GM10266 (cell line): ENCODE results near the gene PSD4.

ENCODE experiments used
- DNase-seq: peaks from one replicate; pipeline ENCODE4 v3.0.0; 2012; ENCODE audit errors: extremely low spot score
- CTCF ChIP-seq: IDR thresholded peaks from 2 replicates; pipeline ENCODE4 v1.5.1; 2012; ENCODE audit warnings: mild to moderate bottlenecking, low read depth; ENCODE audit not compliant: control insufficient read depth, insufficient read depth; ENCODE audit errors: missing control alignments

The PSD4 gene

DNA sequence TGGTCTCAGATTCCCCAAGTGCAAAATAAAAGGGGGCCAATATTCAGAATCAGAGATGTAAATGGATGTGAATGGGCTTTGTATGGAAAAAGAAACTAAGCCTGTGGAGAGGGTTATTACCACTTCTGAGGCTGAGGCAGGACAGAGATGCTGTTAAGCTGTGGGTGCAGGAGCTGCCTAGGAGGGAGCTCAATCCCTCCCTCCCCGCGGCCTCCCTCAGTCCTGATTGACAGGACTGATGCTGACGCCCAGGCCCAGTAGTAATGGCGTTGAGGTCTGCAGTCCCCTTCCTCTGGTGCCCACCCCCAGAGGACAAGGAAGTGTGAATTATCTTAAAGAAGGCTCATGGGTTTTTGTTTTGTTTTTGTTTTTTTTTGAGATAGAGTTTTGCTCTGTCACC is 40.4 kb downstream of the PSD4 start:
- no peak for TF ChIP-seq CTCF
- no peak for DNase-seq

- no peak for DNase-seq
- no peak for TF ChIP-seq CTCF
Observed at GRCh38 chr2:113215056-113215455, 41.3 kb downstream of the PSD4 start.

- TF ChIP-seq CTCF: no peak
- DNase-seq: no peak
Observed at GRCh38 chr2:113216321-113216720, 42.5 kb downstream of the PSD4 start.

DNA sequence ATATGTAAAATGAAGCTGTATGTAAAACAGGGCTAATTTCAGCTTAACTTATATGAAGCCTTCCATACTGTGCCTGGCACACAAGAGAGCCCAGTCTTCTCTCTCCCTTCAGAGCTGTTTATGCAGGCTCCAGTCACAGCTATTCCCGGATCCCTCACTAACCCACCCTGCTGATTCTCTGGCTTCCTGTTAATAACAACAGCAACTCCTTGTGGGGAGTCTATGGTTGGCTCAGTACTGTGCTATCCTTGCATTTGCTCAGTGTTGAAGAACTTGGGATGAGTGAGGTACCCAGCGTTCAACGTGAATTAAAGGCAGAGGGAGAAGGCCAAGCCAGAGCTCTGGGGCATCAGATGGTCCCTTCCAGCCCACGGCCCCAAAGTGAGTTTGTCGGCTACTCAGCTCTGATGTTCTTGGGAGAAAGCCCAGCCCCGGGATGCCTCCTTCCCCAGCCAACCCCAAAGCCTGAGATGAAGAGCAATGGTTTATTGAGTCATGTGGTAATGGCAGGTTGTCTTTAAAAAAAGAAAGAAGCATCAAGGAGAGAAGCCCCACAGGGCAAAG is 43.2 kb downstream of the PSD4 start:
- DNase-seq: no peak
- TF ChIP-seq CTCF: no peak

- DNase-seq: no peak
- no peak for TF ChIP-seq CTCF
Observed at GRCh38 chr2:113217455-113218282, 43.9 kb downstream of the PSD4 start.

DNA sequence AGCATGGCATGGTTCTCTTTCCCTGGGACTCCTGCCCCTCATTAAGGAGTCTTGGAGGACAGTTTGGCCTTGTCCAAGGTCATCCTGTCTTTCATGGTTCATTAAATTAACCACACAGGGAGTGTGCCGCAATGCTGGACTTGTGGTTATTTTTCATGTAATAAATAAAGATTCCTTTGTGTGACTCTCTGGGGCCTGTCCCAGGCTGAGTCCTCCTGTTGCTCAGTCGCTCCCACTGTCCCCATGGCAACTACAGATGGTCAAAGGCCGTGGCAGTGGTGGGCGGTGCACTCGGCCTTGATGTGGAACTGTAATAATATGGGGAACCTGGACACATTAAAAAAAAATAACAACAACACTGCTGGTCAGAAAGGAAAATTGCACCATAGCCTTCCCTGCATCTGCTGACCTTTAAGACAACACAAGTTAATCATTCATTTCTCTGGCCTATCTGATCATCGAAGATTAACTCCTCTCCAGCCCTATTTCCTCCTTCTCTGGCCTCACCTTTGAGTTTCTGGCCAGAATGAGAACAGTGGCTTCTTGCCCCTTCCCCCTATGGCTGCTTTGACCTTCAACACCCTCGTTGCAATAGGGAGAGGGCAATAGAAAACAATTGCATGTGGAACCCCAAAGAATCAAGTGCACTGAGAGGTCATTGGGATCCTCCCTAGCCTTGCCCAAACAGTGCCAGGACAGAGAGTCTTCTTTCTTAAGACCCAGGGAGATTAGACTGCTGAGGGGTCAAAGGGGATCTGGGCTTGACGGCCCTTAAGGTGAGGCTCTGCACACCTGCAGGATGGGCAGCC is 44.7 kb downstream of the PSD4 start:
- no peak for DNase-seq
- TF ChIP-seq CTCF: no peak
